K562 treated with DMSO at 1 percent for 48 hours (cell line): Measurements from ENCODE around the gene TNNT3. TPM values are rescaled to one million over a fixed set of nuclear protein-coding genes. Genes with fewer than 3 reads are reported as not detected.

Source experiments
- total RNA-seq: library from RNA; unstranded; fragments of 300-600 nt; gene quantifications from 2 replicates; pipeline ENCODE4 v1.2.3, GENCODE V29; 2022; ENCODE audit warnings: low replicate concordance; ENCODE audit errors: extremely low read depth

TNNT3 gene
- not detected in 2 replicates for total RNA-seq

DNA sequence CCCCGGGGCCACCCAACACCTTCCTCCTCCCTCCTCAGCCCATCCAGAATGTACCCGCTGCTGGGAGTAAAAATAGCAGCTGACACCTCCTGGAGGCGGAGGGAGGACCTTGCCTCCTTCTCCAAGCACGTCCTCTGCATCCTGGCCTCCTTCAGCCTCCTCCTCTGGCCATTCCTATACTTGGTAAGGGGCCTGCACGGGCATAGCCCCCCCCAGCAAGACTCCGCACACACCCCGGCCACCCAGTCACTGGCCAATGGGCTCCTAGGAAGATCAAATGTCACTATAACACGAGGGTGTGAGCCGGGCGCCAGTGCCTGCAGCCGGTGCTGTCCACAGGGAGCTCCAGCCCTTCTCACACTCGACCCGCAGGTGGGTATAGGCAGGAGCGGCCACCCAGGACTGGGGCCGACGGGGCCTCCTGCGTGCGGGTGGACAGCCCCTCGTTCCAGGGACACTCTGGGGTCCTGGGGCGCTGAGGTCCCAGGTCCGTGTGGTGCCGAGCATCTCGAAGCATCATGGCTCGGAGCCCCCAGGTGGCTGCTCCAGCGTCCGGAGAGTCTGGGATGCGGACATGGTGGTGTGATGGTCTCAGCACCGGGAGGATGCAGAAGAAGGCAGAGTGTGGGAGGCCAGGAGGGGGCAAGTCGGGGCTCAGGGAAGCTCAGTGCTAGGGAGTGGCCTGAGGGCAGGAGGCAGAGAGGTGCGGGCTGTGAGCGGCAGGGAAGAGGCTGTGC lies at the start of gene TNNT3:
TSS of gene TNNT3 (plus strand) at position 313 of the 737 bp plus-strand sequence. CDS start 3,172 bp downstream, outside the sequence.

GRCh38 chr11:1891831-1892115 lies 27.7 kb upstream of the TNNT3 start, which contains the start of gene PRR33:
Gene PRR33 (minus strand): TSS chr11:1891895. CDS start chr11:1890584, 1,311 bp downstream.

GRCh38 chr11:1946812-1947484 lies 27.4 kb downstream of the TNNT3 start, which contains the start of gene MRPL23:
Gene MRPL23 (plus strand): TSS chr11:1947332. CDS start chr11:1947363, 31 bp downstream.

Other genes starting within 250 kb of the TNNT3 start
- not detected in 2 replicates for gene KRTAP5-6, start 222.5 kb upstream of the TNNT3 start, total RNA-seq
- not detected in 2 replicates for gene IFITM10, start 169.1 kb upstream of the TNNT3 start, total RNA-seq
- gene CTSD, start 155.8 kb upstream of the TNNT3 start, total RNA-seq, result 390 and 1,266 TPM in 2 replicates
- not detected in 2 replicates for gene SYT8, start 84.7 kb upstream of the TNNT3 start, total RNA-seq
- not detected in 2 replicates for gene TNNI2, start 80.7 kb upstream of the TNNT3 start, total RNA-seq
- gene LSP1, start 66.6 kb upstream of the TNNT3 start, total RNA-seq, result not detected in 2 replicates
- gene PRR33, start 27.8 kb upstream of the TNNT3 start, total RNA-seq, result not detected in 2 replicates
- not detected in 2 replicates for gene MRPL23, start 27.6 kb downstream of the TNNT3 start, total RNA-seq
- not detected in 2 replicates for gene H19, start 78.1 kb downstream of the TNNT3 start, total RNA-seq
- gene IGF2, start 219.7 kb downstream of the TNNT3 start, total RNA-seq, result not detected in 2 replicates
- not detected in 2 replicates for gene INS, start 241.5 kb downstream of the TNNT3 start, total RNA-seq